Activated gamma-delta T cell treated with Interleukin-2 at 50 U/mL for 16 hours (primary cell): Measurements from ENCODE around the gene CCNL2.
"Not testable (repeated sequence)": the region's sequence is repeated elsewhere in the genome, so short reads cannot be mapped to it uniquely, and the experiment has no call there.

Experiments
- DNase-seq: peaks from one replicate; pipeline ENCODE4 v3.0.0-alpha.2; 2020

Gene CCNL2

DNA sequence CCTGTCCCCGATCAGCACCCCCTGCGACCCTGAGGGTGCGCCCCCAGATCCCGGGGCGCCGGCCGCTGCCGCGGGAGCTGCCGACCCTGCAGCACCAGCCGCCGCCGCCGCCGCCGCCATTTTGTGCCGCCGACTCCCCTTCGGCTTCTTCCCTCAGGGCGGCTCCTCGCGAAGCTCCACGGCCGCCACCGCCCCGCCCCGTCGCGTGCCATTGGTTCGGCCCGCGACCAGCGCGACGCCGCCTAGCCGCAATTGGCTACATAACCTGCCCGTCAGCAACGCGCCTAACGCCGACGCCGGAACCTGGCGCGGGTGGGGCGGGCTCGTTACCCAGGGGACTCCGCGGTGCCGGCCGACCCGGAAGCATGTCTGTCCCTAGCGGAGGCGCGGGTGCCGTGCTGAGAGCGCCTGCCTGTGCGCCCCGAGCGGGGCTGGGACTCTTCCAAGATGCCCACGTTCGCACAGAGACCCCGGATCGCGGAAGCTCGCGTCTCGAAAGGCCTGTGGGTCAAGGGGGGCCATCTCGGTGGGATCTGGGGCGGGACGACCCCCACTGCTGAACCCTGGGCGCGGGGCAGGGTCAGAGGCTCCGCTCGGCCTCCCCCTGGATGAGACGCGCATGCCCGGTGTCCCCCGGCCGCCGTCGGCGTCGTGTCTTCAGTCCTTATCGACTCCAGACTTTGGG, at the start of gene CCNL2:
Gene CCNL2, minus strand, starts transcription at position 149 of the 685 bp plus-strand sequence. Its CDS starts 29 bp downstream, at position 120.
- peak; percentile 99 for DNase-seq

DNA sequence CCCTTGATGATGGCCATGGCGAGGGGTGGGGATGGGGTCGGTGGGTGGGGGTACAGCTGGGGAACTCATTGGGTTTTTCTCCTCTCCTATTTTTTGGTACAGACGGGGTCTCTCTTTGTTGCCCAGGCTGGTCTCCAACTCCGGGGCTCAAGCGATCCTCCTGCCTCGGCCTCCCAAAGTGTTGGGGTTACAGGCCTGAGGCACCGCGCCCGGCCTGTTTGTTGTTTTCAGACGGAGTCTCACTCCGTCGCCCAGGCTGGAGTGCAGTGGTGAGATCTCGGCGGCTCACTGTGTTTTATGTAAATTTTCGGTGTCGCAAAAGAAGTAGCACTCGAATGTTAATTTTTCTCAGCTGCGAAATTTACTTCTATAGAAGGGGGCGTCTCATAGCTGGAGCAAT, 47.5 kb upstream of the CCNL2 start:
- DNase-seq = not testable (repeated sequence)

DNA sequence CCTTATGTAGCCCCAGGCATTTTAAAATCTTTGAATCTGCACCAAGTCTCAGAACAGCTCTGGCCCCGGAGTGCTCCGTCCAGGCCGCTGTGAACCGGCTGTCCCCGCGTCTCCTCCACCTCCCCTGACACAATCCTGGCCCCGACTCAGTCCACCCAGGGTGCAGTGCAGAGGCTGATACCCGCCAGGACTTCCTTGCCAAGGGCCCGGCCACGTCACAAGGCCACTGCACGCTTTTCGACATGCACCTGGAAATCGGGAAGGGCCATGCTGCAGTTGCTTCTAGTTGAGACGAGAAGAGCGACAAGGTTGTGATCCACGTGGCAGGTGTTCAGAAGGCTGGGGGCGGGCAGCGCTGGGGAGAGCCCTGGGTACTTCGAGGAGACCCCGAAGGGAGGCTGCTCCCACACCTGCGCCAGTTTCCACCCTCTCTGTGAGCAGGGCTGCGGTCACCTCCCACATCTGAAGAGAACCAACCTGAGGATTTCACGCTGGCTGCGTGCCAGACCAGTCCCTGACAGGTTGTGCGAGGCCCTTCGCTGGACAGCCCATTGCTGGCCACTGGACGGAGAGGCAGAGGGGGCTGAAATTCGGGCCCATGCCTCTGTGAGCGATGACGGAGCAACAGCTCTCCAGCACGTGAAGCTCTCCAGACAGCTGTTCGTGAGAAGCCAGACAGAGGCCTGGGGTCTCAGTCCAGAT, 43.1 kb upstream of the CCNL2 start:
- no peak for DNase-seq

DNA sequence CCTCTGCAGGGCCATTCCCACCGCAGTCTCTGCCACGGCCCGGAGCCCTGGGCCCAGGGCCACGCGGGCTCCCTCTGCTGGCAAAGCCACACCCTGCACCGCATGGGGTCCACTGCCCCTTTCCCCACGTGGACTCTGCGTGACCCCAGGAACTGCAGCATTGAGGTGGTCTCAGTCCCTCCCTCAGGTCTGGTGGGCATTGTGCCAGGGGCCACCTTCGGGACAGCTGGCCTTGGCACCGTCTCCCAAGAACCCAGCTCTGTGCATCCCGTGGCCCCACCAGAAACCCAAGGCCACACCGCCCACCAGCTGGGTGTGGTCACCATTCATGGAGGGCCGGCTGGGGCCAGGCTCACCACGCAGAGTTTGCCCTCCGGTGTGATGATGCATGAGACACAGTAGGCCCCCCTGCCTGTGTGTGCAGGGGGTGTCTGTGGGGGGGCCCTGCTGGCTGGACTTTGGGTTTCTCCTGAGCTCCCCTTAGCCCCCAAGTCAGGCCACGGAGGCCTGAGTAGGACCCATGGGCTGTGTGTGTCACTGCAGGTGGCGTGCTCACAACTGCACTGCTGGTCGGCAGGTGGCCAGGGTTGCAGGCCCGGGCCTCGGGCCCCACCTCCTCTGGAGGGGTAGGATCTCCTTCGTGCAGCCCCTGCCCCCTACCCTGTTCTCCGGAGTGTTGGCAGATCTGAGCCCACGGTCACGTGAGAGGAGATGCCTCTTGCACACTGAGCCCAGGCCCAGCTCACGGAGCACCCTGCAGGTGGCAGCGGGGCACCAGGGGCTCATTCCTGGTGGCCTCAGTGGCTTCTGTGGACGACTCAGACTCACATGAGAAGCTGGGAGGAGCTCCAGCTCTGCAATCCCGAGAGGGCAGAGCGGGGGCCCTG, 42.1 kb upstream of the CCNL2 start:
- DNase-seq = peak; percentile 52

DNA sequence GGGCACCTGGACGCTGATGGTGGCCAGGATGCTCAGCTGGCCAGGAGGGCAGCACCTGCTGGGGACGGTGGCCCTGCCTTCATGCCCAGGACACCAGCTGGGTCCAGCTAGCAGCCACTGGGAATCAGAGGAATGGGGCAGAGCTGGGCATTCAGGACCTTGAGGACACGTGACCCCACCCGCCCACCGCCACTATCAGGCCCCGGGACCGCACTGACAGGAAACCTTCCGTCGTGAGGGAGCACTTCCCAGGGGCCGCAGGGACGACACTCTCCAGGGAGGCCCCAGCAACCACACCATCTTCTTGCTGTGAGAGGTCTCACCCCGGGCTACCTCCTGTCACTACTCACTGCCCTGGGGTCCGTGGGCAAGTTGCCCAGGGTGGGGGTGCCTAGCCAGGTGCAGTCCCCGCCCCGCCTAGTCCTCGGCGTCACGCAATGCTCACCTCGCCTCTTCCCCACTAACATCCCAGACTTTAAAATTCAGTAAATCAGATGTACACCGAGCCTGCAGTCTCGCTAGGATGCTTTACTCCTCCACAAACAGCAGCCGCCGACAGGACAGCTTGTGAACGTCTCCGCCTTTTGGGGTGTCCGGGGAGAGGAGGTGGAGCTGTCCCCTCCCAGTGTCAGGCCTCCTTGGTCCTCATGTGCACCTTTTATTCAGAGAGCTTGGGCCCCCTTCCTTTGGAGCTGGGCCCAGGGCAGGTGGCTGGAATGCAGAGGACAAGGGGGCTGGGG, 41.3 kb upstream of the CCNL2 start:
- no peak for DNase-seq

DNA sequence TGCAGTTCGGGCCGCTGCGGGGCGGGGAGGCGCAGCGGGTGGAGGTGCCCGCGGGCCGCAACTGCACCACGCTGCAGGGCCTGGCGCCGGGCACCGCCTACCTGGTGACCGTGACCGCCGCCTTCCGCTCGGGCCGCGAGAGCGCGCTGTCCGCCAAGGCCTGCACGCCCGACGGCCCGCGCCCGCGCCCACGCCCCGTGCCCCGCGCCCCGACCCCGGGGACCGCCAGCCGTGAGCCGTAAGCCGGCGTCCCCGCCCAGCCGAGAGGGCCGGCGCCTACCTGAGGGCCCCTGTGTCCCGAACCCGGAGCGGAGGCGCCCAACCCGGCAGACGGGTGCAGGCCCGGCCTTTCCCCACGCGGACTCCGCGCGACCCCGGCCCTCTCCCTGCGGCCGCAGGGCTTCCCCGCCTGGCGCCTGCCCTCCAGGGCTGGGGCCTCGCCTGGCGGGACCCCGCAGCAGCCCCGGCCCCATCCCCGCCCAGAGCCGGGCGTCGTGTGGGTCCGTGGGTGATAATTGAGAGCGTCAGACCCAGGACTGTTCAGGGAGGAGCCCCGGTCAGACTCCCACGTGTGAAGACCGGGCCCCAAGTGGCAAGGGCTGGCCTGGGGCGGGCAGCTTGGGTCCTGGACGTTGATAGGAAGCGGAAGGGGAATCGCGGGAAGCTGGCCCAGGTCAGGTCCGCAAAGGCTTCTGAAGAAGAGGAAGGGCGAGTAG, 40.6 kb upstream of the CCNL2 start:
- no peak for DNase-seq

DNA sequence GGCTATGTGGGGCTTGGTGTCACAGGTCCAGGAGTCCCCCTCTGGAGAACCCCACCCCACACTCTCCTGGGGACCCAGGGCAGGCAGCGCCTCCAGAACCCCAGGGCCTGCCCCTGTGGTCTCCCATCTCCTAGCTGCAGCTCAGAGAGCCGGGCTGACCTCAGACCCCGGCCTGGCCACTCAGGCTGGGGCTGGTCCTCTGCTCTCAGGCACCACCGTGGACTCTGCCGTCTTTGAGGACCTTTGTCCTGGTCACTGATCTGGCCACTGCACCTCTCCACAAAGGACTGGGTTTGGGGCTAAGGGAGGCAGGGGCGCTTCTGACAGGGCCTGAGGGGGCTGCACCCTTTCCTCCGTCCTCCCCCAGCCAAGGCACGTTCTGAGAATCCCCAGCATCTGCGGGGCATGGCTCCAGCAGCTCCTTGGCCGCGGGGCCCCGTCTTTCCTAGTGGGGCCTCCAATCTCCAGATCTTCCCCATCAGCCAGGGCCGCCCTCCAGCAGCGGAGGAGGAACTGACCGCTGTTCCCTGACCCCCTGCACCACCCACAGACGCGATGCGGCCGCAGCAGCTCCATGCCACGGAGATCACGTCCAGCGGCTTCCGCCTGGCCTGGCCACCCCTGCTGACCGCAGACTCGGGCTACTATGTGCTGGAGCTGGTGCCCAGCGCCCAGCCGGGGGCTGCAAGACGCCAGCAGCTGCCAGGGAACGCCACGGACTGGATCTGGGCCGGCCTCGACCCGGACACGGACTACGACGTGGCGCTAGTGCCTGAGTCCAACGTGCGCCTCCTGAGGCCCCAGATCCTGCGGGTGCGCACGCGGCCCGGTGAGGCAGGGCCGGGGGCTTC, 39.6 kb upstream of the CCNL2 start:
- no peak for DNase-seq

DNA sequence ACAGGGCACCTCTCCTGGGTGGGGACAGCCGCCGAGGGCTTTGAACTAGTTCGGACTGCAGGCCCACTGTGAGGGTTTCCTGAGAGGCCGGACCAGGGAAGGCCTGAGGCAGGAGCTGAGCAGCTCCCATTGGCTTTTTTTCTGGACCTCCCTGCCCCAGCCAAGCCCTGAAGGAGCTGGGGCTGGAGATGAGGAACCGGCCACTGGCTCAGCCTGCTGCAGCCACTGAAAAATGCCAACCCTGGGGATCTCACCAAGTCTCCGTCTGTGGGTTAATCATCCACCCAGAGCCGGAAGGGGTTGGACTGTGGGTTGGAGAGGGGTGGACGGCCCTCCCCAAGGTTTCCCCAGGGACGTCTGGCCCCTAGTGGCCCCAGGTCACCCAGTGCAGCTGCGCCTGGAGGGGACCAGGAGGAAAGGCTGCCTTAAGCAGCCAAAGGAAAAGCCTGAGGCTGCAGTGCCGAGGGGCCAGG, 38.8 kb upstream of the CCNL2 start:
- no peak for DNase-seq

DNA sequence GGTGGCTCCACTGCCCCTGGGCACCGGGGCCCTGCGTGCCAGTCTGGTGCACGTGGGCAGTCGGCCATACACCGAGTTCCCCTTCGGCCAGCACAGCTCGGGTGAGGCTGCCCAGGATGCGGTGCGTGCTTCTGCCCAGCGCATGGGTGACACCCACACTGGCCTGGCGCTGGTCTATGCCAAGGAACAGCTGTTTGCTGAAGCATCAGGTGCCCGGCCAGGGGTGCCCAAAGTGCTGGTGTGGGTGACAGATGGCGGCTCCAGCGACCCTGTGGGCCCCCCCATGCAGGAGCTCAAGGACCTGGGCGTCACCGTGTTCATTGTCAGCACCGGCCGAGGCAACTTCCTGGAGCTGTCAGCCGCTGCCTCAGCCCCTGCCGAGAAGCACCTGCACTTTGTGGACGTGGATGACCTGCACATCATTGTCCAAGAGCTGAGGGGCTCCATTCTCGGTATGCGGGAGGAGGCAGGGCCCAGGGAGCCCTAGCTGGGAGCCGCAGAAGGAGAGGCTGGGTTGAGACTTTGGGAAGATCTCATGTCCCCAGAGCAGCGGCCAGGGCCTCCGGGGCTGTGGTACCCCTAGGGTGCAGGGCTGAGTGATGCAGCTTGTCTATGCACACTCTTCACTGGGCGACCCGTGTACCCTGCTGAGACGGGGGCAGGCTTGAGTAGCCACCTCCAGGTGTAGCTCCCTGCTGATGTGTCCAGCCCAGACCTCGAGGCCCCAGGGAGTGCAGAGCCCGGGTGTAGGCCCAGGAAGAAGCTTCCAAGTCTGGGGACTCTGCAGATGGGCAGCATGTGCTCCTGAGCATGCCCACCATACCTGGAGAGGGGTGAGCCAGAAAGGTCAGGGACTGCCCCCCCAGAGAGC, 38.1 kb upstream of the CCNL2 start:
- DNase-seq = no peak

DNA sequence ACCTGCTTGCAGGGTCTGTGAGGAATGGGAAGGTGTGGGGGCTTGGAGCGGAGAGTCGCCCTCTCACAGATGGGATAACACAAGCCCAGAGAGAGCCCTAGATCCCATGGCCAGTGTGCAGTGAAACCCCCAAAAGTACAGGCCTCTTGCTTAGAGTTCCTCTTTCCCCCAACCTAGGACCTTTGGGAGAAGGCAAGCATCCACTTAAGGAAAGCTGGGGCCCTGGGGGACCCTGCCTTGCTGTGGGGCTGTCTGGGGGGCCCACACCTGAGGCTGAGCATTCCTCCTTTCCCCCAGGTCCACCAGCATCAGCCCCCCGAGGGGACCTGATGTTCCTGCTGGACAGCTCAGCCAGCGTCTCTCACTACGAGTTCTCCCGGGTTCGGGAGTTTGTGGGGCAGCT, 37.5 kb upstream of the CCNL2 start:
- DNase-seq = no peak

DNA sequence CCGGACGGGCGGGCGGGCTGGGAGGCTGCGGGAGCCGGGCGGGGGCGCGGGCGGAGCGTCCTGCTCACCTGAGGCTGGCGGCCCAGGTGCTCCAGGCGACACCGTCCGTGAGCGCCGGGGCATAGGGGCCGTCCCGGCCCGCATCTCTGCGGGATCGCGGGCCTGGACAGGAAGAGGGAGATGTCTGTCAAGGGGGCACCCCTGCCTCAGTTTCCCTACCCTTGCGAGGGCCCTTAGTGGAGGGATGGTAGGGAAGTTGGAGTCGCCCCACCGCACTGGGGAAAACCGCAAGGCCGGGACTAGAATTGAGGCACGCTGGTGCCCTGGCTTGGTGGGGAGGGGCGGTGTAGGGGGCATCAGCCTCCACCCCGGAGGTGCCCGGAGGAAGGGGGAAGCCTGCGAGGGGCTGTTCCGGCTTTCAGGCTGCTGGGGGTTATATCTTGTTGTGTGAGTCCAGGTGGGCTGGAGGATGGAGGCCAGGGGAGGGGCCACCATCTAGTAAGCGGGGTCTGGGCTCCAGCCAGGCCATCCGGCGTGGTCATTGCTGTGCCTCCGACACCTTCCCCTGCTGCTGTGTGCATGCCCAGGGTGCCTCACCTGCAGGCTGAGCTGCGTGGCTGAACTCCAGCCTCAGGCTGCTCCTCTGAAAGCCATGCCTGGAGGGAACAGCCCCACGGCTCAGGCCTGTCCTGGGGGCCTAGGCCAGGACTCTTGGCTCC, 36.9 kb upstream of the CCNL2 start:
- DNase-seq = no peak

DNA sequence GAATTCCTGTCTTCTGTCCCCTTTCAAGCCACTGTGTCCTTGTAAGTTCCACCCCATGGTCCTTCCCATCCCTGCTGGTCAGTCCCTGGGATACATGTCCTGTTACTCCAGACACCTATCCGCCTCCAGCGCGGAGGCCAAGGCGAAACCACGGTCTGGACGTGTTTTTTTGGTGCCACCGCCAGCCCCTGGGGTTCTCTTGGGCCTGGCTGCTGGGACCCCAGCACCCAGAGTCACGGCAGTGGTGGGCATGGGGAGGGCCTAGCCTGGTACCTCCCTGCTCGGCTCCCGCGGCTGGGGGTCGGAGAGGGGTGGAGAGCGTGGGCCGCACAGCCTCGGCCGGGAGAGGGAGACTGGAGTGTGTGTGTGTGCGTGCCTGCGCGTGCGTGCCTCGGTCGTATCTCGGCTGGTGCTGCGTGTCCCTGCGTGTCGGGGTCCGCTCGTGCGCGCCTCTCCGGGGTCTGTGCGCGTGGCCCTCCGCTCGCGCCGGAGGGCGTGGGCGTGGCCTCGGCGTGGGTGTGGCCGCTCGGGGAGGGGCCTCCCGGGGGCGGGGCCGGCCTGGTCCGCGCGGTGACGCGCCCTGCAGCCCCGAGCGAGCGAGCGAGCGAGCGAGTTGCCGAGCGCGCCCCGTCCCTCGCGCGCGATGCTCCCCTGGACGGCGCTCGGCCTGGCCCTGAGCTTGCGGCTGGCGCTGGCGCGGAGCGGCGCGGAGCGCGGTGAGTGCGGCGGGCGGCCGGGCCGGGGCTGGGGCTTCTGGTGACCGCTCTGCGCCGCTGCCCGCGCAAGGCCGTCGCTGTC, 36.2 kb upstream of the CCNL2 start, which contains the start of gene VWA1:
Gene VWA1, plus strand, starts transcription at position 585 of the 798 bp plus-strand sequence. Its CDS starts 59 bp downstream, at position 644.
- peak; percentile 48 for DNase-seq

DNA sequence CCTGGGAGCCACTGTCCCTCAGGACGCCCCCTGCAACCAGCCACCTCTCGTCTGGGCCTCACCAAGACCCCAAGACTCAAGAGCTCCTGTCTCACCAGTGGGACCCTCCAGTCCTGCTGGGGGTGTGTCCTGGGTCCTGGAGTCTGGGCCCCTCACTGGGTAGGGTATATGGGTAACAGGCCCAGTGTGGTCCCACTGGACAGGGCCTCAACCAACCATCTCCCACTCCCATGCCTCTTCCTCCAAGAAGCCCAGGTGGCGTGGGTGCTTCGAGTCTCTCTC, 35.6 kb upstream of the CCNL2 start:
- DNase-seq = no peak

DNA sequence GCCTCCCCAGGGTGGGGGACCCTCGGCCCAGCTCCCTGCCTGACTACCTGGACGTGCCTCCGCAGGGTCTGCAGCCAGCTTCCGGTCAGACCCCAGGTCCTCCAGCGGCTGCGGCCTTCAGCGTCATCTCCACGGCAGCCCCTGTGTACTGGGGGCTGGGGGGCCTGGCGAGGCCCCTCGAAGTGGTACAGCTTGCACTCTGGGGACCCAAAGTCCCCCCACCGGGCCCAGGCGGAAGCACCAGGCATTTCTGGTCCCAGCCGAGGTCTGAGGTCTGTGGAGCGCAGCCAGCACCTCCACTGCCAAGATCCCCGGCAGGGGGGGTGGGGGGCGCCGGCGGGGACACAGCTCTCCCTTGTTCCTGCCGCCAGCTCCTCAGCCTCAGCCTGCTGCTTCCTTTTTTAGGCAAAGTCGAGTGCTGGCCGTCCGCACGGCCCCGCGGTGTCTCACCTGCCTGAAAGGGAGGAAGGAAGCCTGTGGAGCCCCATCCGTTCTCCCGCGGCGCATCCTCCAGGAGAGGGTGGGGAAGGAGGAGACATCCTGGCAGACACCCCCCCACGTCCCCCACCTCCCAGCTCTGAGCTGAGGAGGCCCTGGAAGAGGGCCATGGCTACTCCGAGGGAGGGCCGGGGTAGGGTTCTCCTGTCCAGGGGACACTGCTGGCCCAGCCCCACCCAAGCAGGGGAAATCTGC, 35.1 kb upstream of the CCNL2 start:
- DNase-seq = no peak

DNA sequence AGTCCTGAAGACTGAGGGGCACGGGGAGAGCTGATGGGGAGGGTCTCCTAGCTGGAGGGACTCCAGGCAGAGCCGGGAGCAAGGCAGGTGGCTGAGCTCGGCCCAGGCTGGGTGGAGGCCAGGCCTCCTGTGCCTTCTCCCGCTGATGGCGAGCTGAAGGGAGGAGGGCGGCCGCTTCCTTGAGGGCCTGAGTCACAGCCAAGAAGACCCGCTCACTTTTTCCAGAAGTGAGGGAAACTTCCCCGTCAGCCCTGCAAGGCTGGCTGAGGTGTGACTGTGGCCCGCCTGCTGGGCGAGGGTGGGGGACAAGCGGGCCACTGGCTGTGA, 34.6 kb upstream of the CCNL2 start:
- no peak for DNase-seq

DNA sequence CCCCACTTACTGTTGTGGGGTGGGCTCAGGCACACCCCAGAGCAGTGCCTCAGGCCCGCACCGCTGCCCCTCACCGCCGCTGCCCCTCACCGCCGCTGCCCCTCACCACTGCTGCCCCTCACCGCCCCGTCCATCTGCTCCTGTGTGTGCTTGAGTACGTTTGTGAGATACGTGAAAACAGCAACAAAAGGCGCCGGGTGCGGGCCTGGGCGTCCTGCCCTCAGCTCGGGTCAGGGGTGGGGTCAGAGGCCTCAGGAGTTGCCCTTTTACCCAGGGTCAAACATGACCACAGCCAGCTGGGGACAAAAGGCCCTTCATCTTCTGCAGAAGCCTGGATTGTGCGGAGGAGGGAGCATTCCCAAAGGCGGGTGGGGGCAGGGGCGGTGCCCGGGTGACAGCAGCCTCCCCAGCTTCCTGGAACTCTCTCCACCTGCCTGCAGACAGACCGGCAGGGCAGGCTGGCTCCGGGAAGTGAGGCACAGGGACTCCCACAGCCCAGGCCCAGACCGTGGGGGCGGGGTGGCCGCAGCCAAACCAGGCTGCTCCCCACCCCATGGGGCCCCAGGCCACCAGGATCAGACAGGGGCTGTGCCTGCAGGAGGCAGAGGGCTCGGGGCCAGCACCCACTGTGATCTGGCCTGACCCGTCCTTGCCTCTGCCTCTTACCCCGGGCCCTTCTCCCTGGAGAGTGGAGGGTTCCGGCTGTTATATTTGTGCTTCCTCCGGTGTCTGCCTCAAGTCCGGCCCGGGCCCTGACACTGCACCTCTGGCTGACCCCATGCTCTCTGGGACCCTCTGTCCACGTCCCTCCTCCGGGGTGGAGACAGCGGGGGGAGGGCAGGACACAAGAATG, 34.0 kb upstream of the CCNL2 start:
- DNase-seq = no peak
